TTC549 (cell line): Measurements from ENCODE around the gene MTCH1.
"Not testable (repeated sequence)": the region's sequence is repeated elsewhere in the genome, so short reads cannot be mapped to it uniquely, and the experiment has no call there.

ENCODE experiments used
- FAIRE-seq: peaks from 2 replicates; lab custom pipeline; 2012; peaks lifted over from hg19 to GRCh38; lab: Jason Lieb, UNC

MTCH1 gene

DNA sequence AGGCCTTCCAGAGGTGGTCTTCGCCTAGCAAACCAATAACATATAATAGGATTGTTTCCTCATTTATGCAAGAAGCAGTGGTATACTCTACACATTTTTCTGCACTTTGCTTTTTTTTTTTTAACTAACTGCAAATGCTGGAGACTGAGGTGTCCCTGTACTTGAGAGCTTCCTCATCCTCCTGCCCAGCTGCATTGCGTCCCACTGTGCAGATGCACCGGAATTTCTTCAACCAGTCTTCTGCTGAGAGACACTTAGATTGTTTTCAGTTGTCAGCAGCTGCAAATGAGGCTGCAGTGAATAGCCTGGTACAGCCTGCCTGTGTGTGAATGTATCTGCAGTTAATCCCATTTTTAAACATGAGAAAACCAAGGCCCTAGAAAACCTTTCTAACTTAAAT, 31.0 kb upstream of the MTCH1 start:
- no peak for FAIRE-seq

GRCh38 chr6:37015532-37015931, 29.5 kb upstream of the MTCH1 start:
- no peak for FAIRE-seq

- no peak for FAIRE-seq
These were observed 28.7 kb upstream of the MTCH1 start for GRCh38 chr6:37014667-37015066.

GRCh38 chr6:37013516-37014491, 27.8 kb upstream of the MTCH1 start:
- FAIRE-seq = no peak

DNA sequence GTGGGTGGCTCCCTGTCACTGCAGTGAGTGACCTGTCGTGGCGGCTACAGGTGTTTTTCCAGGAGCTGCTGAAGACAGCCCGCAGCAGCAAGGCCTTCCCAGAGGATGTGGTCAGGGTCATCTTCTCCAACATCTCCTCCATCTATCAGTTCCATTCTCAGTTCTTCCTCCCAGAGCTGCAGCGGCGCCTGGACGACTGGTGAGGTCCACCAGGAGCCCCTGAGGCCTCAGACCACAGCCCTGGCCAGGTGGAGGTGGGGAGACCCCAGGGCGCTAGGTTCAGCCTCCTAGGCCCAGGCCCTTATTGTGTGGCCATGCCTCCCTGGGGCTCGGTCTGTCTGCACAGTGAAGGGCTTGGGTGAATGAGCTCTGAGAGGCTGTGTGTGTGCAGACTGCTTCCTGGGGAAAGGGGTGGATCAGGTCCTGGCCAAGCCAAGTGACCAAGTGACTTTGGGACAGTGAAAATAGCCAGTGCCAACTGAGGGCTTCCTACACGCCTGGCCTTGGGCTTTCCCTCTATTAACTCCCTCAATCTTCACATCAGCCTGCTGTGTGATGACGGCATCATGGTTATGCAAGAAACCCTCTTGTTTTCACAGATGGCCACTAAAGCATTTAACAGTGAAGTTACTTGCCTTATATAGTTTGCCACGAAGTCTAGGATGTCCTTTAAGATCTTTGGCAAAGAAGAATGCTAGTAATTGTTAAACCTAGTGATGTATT, 25.8 kb upstream of the MTCH1 start:
- FAIRE-seq = no peak

GRCh38 chr6:37010402-37010892, 24.5 kb upstream of the MTCH1 start:
- FAIRE-seq = no peak

DNA sequence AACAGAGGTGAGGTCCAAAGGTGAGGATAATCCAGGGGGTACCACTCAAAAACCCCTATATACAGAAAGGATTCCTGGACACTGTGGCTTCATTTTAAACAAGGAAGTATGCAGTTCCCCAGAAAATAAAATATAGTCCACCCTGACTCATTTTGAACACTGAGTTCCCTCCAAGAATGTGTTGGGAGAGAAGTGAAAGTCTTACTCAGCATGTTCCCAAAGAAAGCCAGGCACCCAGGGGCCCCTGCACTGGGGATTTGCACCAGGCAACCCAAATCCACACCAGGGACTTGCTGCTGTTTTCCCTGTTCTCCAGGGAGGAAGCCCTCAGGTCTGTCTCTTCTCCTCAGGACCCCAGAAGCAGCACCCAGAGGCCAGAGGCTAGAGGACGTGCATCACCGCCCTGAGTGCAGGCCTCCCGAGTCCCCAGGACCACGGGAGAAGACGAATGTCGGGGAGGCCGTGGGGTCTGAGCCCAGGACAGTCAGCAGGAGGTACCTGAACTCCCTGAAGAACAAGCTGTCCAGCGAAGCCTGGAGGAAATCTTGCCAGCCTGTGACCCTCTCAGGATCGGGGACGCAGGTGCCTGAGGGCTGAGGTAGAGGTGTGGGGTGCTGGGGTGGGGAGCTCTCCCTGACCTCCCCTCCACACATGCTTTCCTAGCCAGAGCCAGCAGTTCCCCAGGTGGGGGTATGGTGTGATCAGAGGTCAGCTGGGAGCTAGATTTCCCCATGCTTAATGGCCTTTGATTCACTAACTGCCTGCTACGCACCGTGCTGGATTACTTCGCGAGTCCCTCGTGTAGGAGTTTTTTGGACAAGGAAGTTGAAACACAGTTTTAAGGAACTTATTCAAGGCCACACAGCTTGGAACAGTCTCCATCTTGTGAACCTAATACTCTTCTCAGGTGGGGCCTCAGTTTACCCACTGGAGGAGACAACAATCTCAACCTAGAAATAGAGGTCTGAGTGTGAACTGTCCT, 22.8 kb upstream of the MTCH1 start:
- no peak for FAIRE-seq

- no peak for FAIRE-seq
These were observed 21.5 kb upstream of the MTCH1 start for GRCh38 chr6:37007340-37008043.

- no peak for FAIRE-seq
These were observed 20.9 kb upstream of the MTCH1 start for GRCh38 chr6:37006793-37007339.

GRCh38 chr6:37005827-37006567, 20.0 kb upstream of the MTCH1 start:
- no peak for FAIRE-seq

DNA sequence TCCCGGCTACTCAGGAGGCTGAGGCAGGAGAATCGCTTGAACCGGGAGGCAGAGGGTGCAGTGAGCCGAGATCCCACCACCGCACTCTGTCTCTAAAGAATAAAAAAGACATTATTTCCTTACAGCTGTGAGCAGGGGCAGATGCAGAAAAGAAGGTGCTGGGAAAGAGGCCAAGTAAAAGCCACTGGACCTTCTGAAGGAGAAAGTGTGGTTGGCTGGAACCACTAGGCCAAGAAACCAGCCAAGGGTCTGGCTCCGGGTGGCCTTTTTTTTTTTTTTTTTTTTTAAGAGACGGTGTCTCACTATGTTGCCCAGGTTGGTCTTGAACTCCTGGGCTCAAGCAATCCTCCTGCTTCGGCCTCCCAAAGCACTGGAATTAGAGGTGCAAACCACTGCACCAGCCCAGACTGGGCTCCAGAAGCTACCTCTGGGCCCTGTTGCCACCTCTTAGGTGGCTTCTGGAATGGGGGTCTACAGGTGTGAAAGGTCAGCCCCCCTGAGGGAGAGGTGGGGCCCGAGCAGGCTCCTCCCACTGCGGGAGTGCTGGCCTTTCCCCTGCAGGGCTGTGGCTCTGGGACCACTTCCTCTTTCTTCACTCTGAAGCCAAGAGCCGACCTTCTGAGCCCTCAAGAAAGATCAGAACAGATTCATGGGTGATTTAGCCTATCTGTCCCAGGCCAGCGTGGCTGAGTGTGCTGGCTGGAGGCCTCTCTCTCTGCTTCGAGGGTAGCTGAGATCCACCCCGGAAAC, 19.2 kb upstream of the MTCH1 start, which contains the start of gene FGD2:
Gene FGD2, plus strand, starts transcription at position 595 of the 750 bp plus-strand sequence. CDS start 163 bp downstream, outside the sequence.
- FAIRE-seq = no peak

- FAIRE-seq = no peak
These were observed 18.3 kb upstream of the MTCH1 start for GRCh38 chr6:37004044-37004980.

GRCh38 chr6:36999751-37000125, 13.7 kb upstream of the MTCH1 start:
- FAIRE-seq = no peak

- no peak for FAIRE-seq
These were observed 13.2 kb upstream of the MTCH1 start for GRCh38 chr6:36999061-36999750.

GRCh38 chr6:36998723-36999038, 12.7 kb upstream of the MTCH1 start:
- FAIRE-seq = no peak

GRCh38 chr6:36997811-36998722, 12.1 kb upstream of the MTCH1 start:
- no peak for FAIRE-seq

DNA sequence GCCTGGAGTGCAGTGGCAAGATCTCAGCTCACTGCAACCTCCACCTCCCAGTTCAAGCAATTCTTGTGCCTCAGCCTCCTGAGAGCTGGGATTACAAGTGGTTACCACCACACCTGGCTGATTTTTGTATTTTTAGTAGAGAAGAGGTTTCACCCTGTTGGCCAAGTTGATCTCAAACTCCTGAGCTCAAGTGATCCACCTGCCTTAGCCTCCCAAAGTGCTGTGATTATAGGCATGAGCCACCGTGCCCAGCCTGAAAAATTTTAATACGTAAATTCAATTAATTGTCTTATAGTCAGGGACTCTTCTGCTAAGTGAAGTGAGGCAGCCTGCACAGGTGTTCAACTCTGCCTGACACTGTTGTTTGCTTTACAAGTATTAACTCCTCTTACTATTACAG, 4.4 kb upstream of the MTCH1 start:
- not testable (repeated sequence) for FAIRE-seq
